Measurements from ENCODE around the gene CARM1. TPM values are rescaled to one million over a fixed set of nuclear protein-coding genes. Genes with fewer than 3 reads are reported as not detected.

Gene CARM1
- total RNA-seq = 29.3 and 30.6 TPM in 2 replicates

DNA sequence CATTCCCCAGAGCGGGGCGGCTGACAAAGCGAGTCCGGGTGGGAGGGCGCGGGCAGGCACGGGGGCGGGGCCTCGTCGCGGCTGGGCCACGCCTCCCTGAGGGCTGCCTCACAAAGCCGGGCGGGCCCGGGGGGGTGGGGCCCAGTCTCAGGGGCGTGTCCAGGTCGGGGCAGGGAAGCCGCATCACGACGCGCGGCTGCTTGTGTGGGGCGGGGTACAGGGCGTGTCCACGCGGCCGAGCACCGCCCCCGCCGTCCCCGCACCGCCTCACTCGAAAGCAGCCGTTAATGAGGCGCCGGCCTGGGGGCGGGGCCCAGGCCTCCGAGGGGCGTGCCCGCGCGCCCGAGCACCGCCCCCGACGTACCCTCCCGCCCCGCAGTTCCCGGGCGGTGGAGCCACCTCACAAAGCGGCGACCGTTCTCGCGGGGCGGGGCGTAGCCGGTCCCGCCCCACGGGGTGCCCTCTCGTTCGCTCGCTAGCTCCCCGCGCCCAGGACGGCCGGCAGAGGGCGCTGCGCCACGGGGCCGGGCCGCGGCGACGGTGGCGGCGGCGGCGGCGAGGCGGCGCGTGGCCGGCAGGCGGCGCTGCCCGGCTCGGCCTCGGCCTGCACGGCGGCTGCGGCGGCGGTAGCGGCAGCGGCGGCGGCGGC is at the start of gene CARM1:
TSS of gene CARM1 (plus strand) at position 599 of the 649 bp plus-strand sequence. CDS start 150 bp downstream, outside the sequence.

DNA sequence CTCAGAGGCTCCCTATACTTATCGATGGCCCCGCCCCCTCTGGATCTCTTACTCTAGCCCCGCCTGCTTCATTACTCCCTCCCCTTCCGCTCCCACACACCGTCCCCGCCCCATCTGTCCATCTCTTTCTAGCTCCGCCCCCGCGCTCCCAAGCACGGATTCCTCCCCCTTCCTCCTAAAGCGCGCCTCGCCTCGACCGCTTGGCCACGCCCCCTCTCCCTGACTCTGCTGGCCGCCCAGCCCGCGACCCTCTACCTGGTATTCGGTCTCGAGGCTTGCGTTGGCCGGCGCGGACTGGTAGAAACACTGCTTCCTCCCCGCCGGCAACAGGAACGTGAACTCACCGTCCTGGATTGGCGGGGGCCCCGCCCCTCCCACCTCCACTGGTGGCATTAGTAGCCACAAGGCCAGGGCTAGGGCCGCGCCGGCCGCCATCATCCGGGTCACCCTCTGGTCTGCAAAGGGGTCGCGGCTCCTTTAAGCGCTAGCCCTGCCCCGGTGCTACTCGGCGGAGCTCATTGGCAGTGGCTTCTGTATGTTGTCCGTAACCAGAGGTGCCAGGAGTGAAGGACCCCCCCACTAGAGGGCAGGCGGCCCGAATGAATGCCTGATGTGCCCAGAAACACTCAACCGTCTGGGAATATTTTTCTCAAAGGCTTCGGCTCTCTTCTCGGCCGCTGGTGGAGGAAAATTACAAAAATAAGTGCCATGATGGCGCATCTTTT is 35.4 kb upstream of the CARM1 start, which contains the start of gene TMED1:
TSS of gene TMED1 (minus strand) at position 459 of the 725 bp plus-strand sequence. CDS start at position 438, 21 bp downstream.

DNA sequence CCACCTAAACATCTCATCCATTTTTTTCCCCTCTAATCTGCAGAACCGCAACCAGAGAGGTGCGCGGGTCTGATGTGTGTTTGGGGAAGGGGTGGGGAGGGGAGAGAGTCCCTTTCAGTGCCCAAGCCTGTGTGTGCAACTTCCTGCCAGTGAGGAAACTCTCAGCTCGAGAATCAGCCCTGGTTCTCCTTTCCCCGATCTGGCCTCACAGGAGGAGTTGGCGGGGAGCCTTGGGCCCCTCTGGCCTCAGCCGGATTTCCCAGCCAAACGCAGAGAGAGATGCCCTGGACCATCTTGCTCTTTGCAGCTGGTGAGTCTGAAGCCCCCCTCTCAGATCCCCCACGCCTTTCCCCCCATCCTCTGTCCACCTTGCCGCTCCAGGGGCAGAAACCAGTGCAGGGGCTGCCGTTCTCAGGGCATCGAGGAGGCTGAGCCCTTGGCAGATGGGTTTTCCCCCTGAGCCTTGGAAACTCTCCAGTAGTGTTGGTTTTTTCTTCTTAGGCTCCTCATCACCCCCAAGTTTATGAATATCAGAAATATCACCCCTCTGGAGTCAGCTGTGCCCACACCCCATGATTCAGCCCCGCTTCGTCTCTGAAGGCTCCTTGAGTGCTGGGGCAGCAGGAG is 23.0 kb upstream of the CARM1 start, which contains the start of gene C19orf38:
TSS of gene C19orf38 (plus strand) at position 186 of the 627 bp plus-strand sequence. CDS start at position 280, 94 bp downstream.

GRCh38 chr19:10928563-10929401 is 57.4 kb downstream of the CARM1 start, which contains the start of the genes TIMM29 and YIPF2:
TIMM29 (plus strand) TSS chr19:10928811; CDS start chr19:10928823, 12 bp downstream.
YIPF2 (minus strand) TSS chr19:10928639; CDS start chr19:10928410, 229 bp downstream.

GRCh38 chr19:10960314-10961072 is 89.1 kb downstream of the CARM1 start, which contains the start of gene SMARCA4:
SMARCA4 (plus strand) TSS chr19:10961030; CDS start chr19:10984152, 23,122 bp downstream.

Other genes with a start within 250 kb of the CARM1 start
- 57.5 and 91.6 TPM in 2 replicates for gene SLC44A2, start 246.0 kb upstream of the CARM1 start, total RNA-seq
- gene ILF3, start 217.2 kb upstream of the CARM1 start, total RNA-seq = 53.7 and 53.8 TPM in 2 replicates
- 24.7 and 35.3 TPM in 2 replicates for gene QTRT1, start 170.1 kb upstream of the CARM1 start, total RNA-seq
- gene DNM2, start 153.5 kb upstream of the CARM1 start, total RNA-seq = 54.1 and 75.5 TPM in 2 replicates
- 54.1 and 59.9 TPM in 2 replicates for gene TMED1, start 35.3 kb upstream of the CARM1 start, total RNA-seq
- 1.4 and 8.3 TPM in 2 replicates for gene C19orf38, start 23.1 kb upstream of the CARM1 start, total RNA-seq
- gene YIPF2, start 57.1 kb downstream of the CARM1 start, total RNA-seq = 41.5 and 72.0 TPM in 2 replicates
- gene TIMM29, start 57.3 kb downstream of the CARM1 start, total RNA-seq = 34.1 and 40.9 TPM in 2 replicates
- gene SMARCA4, start 89.5 kb downstream of the CARM1 start, total RNA-seq = 41.0 and 56.8 TPM in 2 replicates
- 154 and 281 TPM in 2 replicates for gene LDLR, start 217.9 kb downstream of the CARM1 start, total RNA-seq